Measurements from ENCODE around the gene INPP5A.
A peak's percentile ranks its signal among the peaks of the same experiment; 100 is the strongest.

The INPP5A gene

GRCh38 chr10:132538031-132538789 is 623 bp downstream of the INPP5A start:
- Histone ChIP-seq H3K27ac (replicated peaks) (peak overlapping the region; percentile 60), H3K27me3 (ENCODE audit: insufficient read depth, poor library complexity, severe bottlenecking) (no peaks in the 10 kb centered on the region), H3K4me3 (replicated peaks; ENCODE audit: insufficient read depth, low read length) (peak overlapping the region; percentile 63)
- DNase-seq (ENCODE audit: low read depth in 1 of 2, low spot score in 1 of 2): no peak
- TF ChIP-seq CTCF (IDR thresholded peaks at IDR 0.05; ENCODE audit: insufficient read depth, low read length) (no peak), GABPA (IDR thresholded peaks at IDR 0.05; ENCODE audit: low read depth) (no peak), SPI1 (IDR thresholded peaks at IDR 0.05; ENCODE audit: borderline replicate concordance, low read depth) (no peak), POLR2AphosphoS5 (IDR thresholded peaks at IDR 0.05; ENCODE audit: low read depth) (no peak)
- TF ChIP-seq, protein P1, sequence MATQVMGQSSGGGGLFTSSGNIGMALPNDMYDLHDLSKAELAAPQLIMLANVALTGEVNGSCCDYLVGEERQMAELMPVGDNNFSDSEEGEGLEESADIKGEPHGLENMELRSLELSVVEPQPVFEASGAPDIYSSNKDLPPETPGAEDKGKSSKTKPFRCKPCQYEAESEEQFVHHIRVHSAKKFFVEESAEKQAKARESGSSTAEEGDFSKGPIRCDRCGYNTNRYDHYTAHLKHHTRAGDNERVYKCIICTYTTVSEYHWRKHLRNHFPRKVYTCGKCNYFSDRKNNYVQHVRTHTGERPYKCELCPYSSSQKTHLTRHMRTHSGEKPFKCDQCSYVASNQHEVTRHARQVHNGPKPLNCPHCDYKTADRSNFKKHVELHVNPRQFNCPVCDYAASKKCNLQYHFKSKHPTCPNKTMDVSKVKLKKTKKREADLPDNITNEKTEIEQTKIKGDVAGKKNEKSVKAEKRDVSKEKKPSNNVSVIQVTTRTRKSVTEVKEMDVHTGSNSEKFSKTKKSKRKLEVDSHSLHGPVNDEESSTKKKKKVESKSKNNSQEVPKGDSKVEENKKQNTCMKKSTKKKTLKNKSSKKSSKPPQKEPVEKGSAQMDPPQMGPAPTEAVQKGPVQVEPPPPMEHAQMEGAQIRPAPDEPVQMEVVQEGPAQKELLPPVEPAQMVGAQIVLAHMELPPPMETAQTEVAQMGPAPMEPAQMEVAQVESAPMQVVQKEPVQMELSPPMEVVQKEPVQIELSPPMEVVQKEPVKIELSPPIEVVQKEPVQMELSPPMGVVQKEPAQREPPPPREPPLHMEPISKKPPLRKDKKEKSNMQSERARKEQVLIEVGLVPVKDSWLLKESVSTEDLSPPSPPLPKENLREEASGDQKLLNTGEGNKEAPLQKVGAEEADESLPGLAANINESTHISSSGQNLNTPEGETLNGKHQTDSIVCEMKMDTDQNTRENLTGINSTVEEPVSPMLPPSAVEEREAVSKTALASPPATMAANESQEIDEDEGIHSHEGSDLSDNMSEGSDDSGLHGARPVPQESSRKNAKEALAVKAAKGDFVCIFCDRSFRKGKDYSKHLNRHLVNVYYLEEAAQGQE (IDR thresholded peaks at IDR 0.05; ENCODE audit: insufficient replicate concordance, low read depth): no peak

DNA sequence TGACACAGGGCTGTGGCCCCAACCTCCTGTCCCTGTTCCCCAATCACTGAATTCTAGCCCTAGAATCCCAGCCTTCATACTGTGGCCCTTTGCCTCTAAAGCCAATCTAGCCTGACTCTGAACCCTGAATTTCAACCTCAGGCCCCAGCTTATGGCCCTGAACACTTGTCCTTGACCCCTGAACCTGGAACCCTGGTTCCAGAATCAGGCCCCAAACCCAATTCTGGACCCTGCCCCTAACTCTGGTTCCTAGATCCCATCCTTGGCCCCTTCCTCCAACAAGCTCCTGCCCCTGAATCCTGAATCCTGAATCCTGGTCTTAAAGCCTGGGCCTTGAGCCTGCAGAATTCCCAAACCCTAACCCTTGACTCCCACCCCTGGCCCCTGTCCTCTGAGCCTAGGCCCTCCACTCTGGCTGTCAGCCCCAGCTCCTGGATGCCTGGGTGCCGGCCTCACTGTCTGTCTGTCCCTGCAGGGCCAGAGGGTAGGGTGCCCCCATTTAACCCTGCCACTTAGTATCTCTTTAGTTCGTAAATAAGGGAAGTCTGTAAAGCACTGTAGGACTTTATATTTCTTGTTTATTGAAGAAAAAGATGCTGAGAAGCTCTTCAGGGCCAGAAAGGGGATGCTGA is 1.3 kb downstream of the INPP5A start:
- TF ChIP-seq SPI1 (IDR thresholded peaks at IDR 0.05; ENCODE audit: borderline replicate concordance, low read depth) (peak; percentile 64; the same call in 1 of the 2 replicates), GABPA (IDR thresholded peaks at IDR 0.05; ENCODE audit: low read depth) (no peak)
- H3K4me3 ChIP-seq (replicated peaks; ENCODE audit: insufficient read depth, low read length): peak overlapping the region; percentile 63
- H3K27me3 ChIP-seq (ENCODE audit: insufficient read depth, poor library complexity, severe bottlenecking): no peaks in the 10 kb centered on the region
- peak overlapping the region; percentile 60 for H3K27ac ChIP-seq (replicated peaks)
- DNase-seq (ENCODE audit: low read depth in 1 of 2, low spot score in 1 of 2): no peak

DNA sequence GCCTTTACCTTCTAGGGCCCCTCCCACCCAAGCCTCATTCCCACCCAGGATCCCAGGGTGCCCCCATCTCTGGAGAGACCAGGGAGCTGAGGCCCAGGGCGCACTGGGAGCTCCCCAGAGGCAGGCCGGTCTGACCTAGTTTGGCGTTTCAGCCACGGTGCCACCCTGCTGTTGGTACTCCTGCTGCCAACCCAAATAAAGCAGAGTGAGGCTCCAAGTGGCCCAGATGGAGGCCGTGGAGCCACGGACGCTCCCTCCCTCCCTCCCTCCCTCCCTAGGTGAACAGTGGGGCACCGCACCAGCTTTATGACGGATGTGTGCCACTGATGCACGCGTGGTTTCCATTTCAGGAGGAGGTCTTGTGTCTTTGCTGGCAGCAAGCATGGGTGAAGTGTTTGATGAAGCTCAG is 1.8 kb downstream of the INPP5A start:
- TF ChIP-seq, protein P1 (IDR thresholded peaks at IDR 0.05; ENCODE audit: insufficient replicate concordance, low read depth): no peak
- TF ChIP-seq POLR2AphosphoS5 (IDR thresholded peaks at IDR 0.05; ENCODE audit: low read depth): no peak
- TF ChIP-seq CTCF (IDR thresholded peaks at IDR 0.05; ENCODE audit: insufficient read depth, low read length): no peak
- no peak for TF ChIP-seq GABPA (IDR thresholded peaks at IDR 0.05; ENCODE audit: low read depth)
- TF ChIP-seq SPI1 (IDR thresholded peaks at IDR 0.05; ENCODE audit: borderline replicate concordance, low read depth): no peak
- Histone ChIP-seq H3K4me3 (replicated peaks; ENCODE audit: insufficient read depth, low read length) (peak overlapping the region; percentile 63), H3K27me3 (ENCODE audit: insufficient read depth, poor library complexity, severe bottlenecking) (no peaks in the 10 kb centered on the region), H3K27ac (replicated peaks) (no peak overlapping the region)
- DNase-seq (ENCODE audit: low read depth in 1 of 2, low spot score in 1 of 2): no peak

DNA sequence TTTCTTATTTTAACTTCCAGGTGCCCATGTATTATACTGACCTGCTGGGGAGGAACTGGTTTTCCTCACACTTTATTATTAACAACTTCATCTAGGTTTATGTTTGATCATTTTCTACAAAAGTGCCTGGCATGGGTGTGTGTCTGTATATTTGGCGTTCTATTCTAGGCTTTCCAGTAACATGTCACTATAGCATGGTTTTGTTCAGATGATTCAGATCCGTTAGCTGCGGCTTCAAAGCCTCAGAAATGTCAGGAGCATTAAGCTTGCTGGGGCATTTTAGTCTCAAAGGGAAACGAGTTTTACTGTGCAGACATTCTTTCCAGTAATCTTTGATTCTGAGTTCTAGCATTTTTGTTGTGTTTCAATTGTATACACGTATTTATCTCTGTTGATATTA is 2.3 kb downstream of the INPP5A start:
- TF ChIP-seq, protein P1 (IDR thresholded peaks at IDR 0.05; ENCODE audit: insufficient replicate concordance, low read depth): no peak
- TF ChIP-seq CTCF (IDR thresholded peaks at IDR 0.05; ENCODE audit: insufficient read depth, low read length) (no peak), POLR2AphosphoS5 (IDR thresholded peaks at IDR 0.05; ENCODE audit: low read depth) (no peak), GABPA (IDR thresholded peaks at IDR 0.05; ENCODE audit: low read depth) (no peak), SPI1 (IDR thresholded peaks at IDR 0.05; ENCODE audit: borderline replicate concordance, low read depth) (no peak)
- DNase-seq (ENCODE audit: low read depth in 1 of 2, low spot score in 1 of 2): no peak
- H3K27ac ChIP-seq (replicated peaks): no peak overlapping the region; the same call in 1 of the 2 replicates

More for the DNA sequence above, 2.3 kb downstream of the INPP5A start:
- Histone ChIP-seq H3K4me3 (replicated peaks; ENCODE audit: insufficient read depth, low read length) (peak overlapping the region; percentile 63), H3K27me3 (ENCODE audit: insufficient read depth, poor library complexity, severe bottlenecking) (no peaks in the 10 kb centered on the region)
